ENCODE measurements around the gene SCGB1A1.

GRCh38 chr11:62437616-62438015 lies 18.8 kb downstream of the SCGB1A1 start:
- TF ChIP-seq CTCF (IDR thresholded peaks at IDR 0.05), result no peak
- no peak for TF ChIP-seq POLR2A (IDR thresholded peaks at IDR 0.05)
- TF ChIP-seq POLR2AphosphoS5 (IDR thresholded peaks at IDR 0.05), result no peak

All from breast epithelium (tissue), 3 donors.